GM12875 (cell line): ENCODE measurements around the gene APOBEC3B.

Experiments
- H3K4me3 ChIP-seq: one replicate; pipeline ENCODE4 v1.5.1; 2011; ENCODE audit warnings: low read depth, low read length, control low read depth
- CTCF ChIP-seq: IDR thresholded peaks from 2 replicates; pipeline ENCODE4 v1.5.1; 2011; ENCODE audit warnings: low read depth, mild to moderate bottlenecking, control low read depth, inconsistent platforms, low read length, moderate library complexity, borderline replicate concordance; ENCODE audit not compliant: insufficient read depth

Gene APOBEC3B

DNA sequence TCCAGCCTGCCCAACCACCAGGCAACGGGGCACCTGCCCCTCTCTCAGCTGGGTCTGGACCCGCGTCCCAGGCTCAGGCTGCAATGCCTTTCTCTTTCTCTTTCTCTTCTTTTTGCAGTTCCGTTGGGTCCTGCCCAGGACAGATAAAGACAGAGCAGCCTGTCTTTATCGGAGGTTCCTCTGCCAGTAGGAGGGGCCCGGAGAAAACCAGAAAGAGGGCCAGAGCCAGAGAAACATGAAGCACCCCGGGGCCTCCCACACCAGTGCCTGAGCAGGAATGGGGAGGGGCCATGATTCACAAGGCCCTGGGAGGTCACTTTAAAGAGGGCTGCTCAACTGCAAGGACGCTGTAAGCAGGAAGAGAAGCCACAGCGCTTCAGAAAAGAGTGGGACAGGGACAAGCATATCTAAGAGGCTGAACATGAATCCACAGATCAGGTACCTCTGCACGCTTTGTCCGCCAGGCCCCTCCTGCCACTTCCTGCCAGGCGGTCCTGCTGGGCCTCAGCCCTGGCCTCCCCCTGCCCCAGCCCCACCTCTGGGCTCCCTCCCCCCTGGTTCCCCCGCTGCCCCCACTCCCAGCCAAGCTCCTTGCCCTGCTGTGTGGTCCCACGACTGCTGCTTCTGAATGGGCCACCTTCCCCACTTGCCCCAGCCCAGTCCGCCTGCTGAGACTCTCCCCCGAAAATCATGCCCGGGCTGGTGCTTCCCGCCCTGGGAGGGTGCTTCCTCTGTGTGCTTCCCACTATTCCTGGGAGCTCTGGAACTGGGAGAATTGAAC is 32.0 kb downstream of the APOBEC3B start, which contains the start of gene APOBEC3C:
Gene APOBEC3C, plus strand, starts transcription at position 316 of the 781 bp plus-strand sequence. Its CDS starts 106 bp downstream, at position 422.
- TF ChIP-seq CTCF, result no peak
- H3K4me3 ChIP-seq, result peak within 1 kb of the TSS; percentile 54

DNA sequence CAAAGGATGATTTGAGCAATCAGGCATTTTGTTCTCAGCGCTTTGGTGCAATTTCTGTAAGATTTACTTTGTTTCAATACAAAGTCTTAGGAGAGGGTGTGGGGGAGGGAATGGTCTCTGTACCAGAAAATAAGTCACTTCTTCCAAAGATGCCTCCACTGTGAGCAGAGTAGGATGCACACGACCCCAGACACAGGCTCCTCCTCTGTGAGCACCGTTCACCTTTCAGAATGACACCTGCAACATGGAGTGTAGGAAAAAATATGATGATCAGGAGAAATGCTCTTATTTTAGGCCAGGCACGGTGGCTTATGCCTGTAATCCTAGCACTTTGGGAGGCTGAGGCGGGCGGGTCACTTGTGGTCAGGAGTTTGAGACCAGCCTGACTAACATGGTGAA is 32.6 kb downstream of the APOBEC3B start:
- H3K4me3 ChIP-seq, result peak overlapping the region; percentile 54

DNA sequence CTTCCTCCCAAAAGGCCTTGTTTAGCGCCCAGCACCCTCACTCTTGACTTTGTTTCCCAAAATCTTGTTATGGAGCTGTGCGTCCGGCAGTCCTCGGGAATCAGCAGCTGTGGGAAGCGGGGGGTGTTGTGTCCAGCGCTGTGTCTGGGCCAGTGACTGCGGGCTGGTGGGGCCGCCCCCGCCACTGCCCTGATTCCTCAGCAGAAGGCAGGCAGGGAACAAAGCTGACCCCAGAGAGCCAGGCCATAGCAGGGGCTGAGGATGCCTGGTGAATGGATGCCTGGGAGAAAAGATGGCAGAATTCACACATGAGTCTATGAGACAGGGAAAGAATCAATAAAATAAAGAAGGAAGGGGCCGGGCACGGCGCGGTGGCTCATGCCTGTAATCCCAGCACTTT is 34.4 kb downstream of the APOBEC3B start:
- TF ChIP-seq CTCF, result no peak
- H3K4me3 ChIP-seq, result no peak overlapping the region

DNA sequence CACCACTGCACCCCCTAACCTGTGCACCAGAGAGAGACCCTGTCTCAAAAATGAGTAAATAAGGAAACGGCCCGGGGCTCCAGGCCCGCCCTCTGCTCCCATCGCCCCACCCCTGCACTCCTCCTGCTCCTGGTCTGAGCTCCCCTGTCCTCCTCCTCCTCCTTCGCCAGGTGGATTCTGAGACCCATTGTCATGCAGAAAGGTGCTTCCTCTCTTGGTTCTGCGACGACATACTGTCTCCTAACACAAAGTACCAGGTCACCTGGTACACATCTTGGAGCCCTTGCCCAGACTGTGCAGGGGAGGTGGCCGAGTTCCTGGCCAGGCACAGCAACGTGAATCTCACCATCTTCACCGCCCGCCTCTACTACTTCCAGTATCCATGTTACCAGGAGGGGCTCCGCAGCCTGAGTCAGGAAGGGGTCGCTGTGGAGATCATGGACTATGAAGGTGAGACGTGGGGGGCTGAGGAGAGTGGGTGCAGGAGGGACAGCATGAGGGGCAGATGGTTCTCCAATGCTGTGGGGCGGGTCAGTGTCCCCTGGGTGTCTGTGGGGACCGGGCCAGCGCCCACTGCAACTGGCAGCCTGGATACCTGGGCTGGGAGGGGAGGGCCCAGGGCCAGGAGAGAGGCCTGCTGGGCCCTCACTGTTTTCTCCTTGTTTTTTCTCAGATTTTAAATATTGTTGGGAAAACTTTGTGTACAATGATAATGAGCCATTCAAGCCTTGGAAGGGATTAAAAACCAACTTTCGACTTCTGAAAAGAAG is 35.6 kb downstream of the APOBEC3B start:
- H3K4me3 ChIP-seq, result no peak overlapping the region
- TF ChIP-seq CTCF, result no peak

DNA sequence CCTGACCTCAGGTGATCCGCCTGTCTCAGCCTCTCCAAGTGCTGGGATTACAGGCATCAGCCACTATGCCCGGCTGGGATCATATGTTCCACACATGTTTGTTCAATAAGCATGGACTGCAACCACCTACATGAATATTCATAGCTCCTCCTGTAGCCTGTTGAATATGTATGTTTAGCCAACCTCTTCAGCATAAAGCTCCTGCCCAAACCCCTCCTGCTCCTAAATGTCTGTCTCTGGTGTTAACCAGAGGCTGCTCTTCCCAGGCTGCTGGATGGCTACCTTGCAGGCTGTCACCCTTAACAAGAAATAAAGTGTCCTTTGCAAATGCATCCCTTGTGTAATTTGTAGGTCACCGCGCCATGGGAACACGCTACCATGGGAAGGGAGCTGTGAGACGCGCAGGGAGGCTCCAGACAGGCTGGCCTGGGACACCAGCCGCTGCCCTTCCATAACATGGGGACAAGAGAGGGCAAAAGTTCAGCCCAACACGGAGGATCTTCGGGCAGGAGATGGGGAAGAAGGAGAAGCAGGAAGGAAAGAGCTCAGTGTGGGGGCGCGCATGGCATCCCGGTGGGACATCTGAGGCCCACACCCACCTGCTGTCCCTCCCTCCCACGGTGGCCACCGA is 38.0 kb downstream of the APOBEC3B start:
- peak overlapping the region; percentile 31 for H3K4me3 ChIP-seq

DNA sequence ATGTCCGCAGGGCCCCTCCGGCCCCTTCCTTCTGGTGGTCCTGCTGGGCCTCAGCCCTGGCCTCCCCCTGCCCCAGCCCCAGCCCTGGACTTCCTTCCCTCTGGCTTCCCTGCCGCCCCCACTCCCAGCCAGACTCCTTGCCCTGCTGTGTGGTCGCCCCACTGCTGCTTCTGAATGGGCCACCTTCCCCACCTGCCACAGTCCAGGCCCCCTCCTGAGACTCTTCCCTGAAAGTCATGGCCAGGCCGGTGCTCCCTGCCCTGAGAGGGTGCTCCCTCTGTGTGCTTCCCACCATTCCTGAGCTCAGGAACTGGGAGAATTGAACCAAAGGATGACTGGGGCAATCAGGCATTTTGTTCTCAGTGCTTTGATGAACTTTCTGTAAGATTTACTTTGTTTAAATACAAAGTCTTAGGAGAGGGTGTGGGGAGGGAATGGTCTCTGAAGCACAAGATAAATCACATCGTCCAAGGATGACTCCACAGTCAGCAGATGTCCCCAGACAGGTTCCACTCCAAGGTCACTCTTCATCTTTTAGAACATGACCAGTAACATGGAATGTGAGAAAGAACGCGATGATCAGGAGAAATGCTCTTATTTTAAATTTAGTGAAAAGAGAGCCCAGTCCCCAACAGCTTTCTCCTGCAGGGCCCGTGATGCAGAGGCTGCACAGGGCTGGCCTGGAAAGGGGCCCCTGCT is 39.6 kb downstream of the APOBEC3B start:
- TF ChIP-seq CTCF, result no peak
- peak overlapping the region; percentile 84 for H3K4me3 ChIP-seq

- H3K4me3 ChIP-seq, result no peak overlapping the region
These were observed 42.6 kb downstream of the APOBEC3B start for GRCh38 chr22:39024519-39025308.

More at GRCh38 chr22:39024519-39025308, 42.6 kb downstream of the APOBEC3B start:
- TF ChIP-seq CTCF, result no peak
